Uterus (tissue), 4 donors: ENCODE data around the gene ZNF101. TPM values are rescaled to one million over a fixed set of nuclear protein-coding genes. Genes with fewer than 3 reads are reported as not detected.

Experiments
- DNase-seq, 2 donors: peaks; one replicate each; pipeline ENCODE4 v3.0.0-alpha.2; 2019 to 2020
- H3K27ac ChIP-seq, 2 donors: fragments of 200-600 bp; sonication (generic); 1 replicate in 1 of 2; 2 replicates in 1 of 2; pipeline ENCODE4 v1.5.1; 2016 to 2018
- H3K27me3 ChIP-seq, 2 donors: fragments of 200-600 bp; sonication (generic); one replicate each; pipeline ENCODE4 v1.5.1; 2018 to 2019; ENCODE audit warnings: control low read depth in 1 of 2
- H3K36me3 ChIP-seq, 2 donors: fragments of 200-600 bp; sonication (generic); one replicate each; pipeline ENCODE4 v1.5.1; 2019; ENCODE audit warnings: control low read depth in 1 of 2
- H3K4me1 ChIP-seq, 2 donors: fragments of 200-600 bp; sonication (generic); one replicate each; pipeline ENCODE4 v1.5.1; 2018 to 2019; ENCODE audit warnings: control low read depth in 1 of 2
- H3K4me3 ChIP-seq, 2 donors: fragments of 200-600 bp; sonication (generic); 1 replicate in 1 of 2; 2 replicates in 1 of 2; pipeline ENCODE4 v1.5.1; 2018 to 2019; ENCODE audit warnings: mild to moderate bottlenecking in 1 of 2
- H3K9me3 ChIP-seq, 2 donors: fragments of 200-600 bp; sonication (generic); one replicate each; pipeline ENCODE4 v1.5.1; 2019; ENCODE audit warnings: control low read depth in 1 of 2
- POLR2A ChIP-seq, 2 donors: fragments of 450-650 bp; IDR thresholded peaks; one replicate each; pipeline ENCODE4 v1.6.1; 2016; ENCODE audit warnings: antibody characterized with exemption in 2 of 2, mild to moderate bottlenecking in 1 of 2, moderate library complexity in 1 of 2
- intact Hi-C: fragments of 100-400 bp; cut with DNase I; formaldehyde crosslinking; loops from one replicate; pipeline ENCODE4 v1.15.1; 2023; ENCODE audit warnings: low total_unique reads
- total RNA-seq, 4 donors: library from RNA; depleted of rRNA in 3 of 4; stranded (reverse); fragments of >200 nt in 3 of 4; gene quantifications; one replicate each; pipeline versions ENCODE4 v1.1.0 to v1.2.4, GENCODE V29; 2014 to 2023
- TF ChIP-seq, protein P1 (sequence below), 4 experiments: fragments of 200-600 bp in 2 of 4; fragments of 450-650 bp in 2 of 4; sonication (generic) in 2 of 4; IDR thresholded peaks; one replicate each; pipeline ENCODE4 v1.5.1; 2016 to 2019; ENCODE audit warnings: antibody characterized with exemption in 4 of 4, mild to moderate bottlenecking in 2 of 4, moderate library complexity in 1 of 4
- donor health status: DM: yes; HTN: yes; CAD: no.

Gene ZNF101
- total RNA-seq, 4 donors from 2014 or later, result 1.5 to 12.3 (median 9.9) TPM

DNA sequence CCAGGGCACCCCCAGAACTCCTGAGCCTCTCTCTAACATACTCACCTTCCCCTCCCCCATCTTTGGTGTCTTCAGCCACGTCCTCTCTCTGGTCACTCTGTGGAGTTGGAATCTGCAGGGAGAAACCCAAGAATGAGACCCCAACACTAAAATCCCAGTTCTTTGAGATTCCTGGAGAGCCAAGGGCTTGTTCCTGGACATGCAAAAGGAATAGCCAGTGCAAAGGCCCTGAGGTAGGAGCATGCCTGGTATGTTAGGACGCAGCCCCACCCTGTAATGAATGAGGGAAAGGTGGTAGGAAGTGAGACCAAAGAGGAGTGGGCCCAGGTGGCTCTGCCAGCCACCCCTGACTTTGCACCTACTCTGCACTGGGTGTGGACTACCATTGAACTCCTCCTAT lies 38.2 kb upstream of the ZNF101 start:
- Histone ChIP-seq H3K27ac (no peak overlapping the region), H3K9me3 (no peaks in the 10 kb centered on the region), H3K4me1 (peaks cover 0 to 6% of the 10 kb centered on the region in 2 donors), H3K27me3 (peaks cover 0 to 4% of the 10 kb centered on the region in 2 donors), H3K36me3 (no peaks in the 10 kb centered on the region), H3K4me3 (no peak overlapping the region)
- DNase-seq, result no peak
- no peak for TF ChIP-seq POLR2A (IDR thresholded peaks at IDR 0.05)
- TF ChIP-seq, protein P1, sequence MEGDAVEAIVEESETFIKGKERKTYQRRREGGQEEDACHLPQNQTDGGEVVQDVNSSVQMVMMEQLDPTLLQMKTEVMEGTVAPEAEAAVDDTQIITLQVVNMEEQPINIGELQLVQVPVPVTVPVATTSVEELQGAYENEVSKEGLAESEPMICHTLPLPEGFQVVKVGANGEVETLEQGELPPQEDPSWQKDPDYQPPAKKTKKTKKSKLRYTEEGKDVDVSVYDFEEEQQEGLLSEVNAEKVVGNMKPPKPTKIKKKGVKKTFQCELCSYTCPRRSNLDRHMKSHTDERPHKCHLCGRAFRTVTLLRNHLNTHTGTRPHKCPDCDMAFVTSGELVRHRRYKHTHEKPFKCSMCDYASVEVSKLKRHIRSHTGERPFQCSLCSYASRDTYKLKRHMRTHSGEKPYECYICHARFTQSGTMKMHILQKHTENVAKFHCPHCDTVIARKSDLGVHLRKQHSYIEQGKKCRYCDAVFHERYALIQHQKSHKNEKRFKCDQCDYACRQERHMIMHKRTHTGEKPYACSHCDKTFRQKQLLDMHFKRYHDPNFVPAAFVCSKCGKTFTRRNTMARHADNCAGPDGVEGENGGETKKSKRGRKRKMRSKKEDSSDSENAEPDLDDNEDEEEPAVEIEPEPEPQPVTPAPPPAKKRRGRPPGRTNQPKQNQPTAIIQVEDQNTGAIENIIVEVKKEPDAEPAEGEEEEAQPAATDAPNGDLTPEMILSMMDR (IDR thresholded peaks at IDR 0.05), result no peak
- intact Hi-C loops, result no loop called here

DNA sequence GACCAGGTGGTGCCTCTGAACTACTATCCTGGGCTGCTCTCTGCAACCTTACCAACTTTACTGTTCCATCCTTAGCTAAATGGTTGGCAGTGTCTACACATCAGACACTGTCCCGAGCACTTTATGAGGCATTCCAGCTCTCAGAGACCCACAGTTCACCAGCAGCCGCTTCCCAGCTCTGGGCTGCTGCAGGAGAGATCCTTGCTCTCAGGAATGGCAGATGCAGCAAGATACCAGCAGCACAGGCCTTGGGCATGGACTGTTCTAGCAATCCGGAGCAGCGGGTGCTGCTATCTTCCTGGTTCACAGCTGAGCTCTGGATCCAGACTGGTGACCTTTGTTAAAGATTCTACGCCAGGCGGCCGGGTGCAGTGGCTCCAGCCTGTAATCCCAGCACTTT lies 37.3 kb upstream of the ZNF101 start:
- H3K27me3 ChIP-seq, result peaks cover 0 to 4% of the 10 kb centered on the region in 2 donors
- H3K36me3 ChIP-seq, result no peaks in the 10 kb centered on the region
- H3K4me1 ChIP-seq, result peaks cover 0 to 6% of the 10 kb centered on the region in 2 donors
- H3K4me3 ChIP-seq, result no peak overlapping the region
- no peak for DNase-seq
- TF ChIP-seq, protein P1 (IDR thresholded peaks at IDR 0.05), result no peak
- H3K27ac ChIP-seq, result no peak overlapping the region
- no peaks in the 10 kb centered on the region for H3K9me3 ChIP-seq
- intact Hi-C loops, result no loop called here

DNA sequence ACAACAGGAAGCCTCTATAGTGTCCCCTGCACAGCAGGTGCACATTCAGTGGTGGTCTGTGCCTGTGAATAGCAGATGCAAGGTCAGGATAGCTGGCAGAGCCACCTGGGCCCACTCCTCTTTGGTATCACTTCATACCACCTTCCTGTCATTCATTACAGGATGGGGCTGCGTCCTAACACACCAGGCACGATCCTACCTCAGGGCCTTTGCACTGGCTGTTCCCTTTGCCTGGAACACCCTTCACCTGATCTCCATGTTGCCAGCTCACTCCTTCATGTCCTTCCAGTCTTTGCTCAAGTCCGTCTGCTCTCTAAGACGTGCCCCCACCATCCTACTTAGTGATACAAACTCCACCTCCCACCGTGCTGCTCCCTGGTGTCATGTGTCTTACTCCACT lies 36.0 kb upstream of the ZNF101 start:
- Histone ChIP-seq H3K4me3 (no peak overlapping the region), H3K36me3 (no peaks in the 10 kb centered on the region), H3K4me1 (peaks cover 0 to 6% of the 10 kb centered on the region in 2 donors), H3K27ac (no peak overlapping the region), H3K27me3 (peaks cover 0 to 4% of the 10 kb centered on the region in 2 donors), H3K9me3 (no peaks in the 10 kb centered on the region)
- TF ChIP-seq, protein P1 (IDR thresholded peaks at IDR 0.05), result no peak
- TF ChIP-seq POLR2A (IDR thresholded peaks at IDR 0.05), result no peak
- intact Hi-C loops, result no loop called here
- no peak for DNase-seq

DNA sequence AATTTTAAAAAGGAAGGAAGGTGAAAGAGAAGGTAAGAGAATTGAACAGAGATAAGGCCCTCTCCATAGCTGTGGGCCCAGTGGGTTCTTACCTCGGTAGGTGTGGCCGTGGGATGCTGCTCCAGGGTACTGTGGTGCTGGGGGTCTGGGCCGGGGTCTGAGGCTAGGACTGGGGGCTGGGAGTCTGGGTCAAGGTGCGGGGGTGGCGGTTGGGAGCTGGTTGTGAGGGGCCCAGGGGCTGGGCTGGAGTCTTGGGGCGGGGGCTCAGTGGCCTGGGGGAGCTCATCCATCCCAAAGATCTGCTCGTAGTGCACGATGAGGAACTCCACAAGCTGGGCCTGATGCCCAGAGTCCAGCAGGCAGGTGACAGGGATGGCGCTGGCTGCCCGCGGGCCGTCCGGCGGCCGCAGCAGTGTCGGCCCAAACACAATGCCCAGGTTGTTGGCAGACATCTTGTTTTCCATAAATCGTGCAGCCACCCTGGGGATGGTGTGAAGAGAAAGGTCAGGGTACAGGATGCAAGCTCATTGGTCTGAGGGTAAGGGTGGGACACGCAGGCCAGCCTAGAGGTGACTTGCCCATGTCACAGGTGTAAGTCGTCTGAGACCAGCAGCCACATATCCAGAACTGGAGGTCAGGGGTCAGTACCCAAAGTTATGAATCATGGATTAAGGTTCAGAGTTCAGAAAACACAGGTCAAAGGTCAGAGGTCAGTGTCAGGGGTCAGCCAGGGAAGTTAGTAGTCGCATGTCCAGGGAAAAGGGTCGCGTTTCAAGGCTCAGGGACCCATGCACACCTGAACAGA lies 34.7 kb upstream of the ZNF101 start:
- H3K4me3 ChIP-seq, result no peak overlapping the region
- no peaks in the 10 kb centered on the region for H3K4me1 ChIP-seq
- TF ChIP-seq, protein P1 (IDR thresholded peaks at IDR 0.05), result no peak
- no peak for TF ChIP-seq POLR2A (IDR thresholded peaks at IDR 0.05)
- peak in 1 of 2 donors; percentile 18 for DNase-seq
- intact Hi-C loops, result no loop called here
- no peaks in the 10 kb centered on the region for H3K27me3 ChIP-seq
- no peaks in the 10 kb centered on the region for H3K36me3 ChIP-seq
- no peak overlapping the region for H3K27ac ChIP-seq
- H3K9me3 ChIP-seq, result no peaks in the 10 kb centered on the region

DNA sequence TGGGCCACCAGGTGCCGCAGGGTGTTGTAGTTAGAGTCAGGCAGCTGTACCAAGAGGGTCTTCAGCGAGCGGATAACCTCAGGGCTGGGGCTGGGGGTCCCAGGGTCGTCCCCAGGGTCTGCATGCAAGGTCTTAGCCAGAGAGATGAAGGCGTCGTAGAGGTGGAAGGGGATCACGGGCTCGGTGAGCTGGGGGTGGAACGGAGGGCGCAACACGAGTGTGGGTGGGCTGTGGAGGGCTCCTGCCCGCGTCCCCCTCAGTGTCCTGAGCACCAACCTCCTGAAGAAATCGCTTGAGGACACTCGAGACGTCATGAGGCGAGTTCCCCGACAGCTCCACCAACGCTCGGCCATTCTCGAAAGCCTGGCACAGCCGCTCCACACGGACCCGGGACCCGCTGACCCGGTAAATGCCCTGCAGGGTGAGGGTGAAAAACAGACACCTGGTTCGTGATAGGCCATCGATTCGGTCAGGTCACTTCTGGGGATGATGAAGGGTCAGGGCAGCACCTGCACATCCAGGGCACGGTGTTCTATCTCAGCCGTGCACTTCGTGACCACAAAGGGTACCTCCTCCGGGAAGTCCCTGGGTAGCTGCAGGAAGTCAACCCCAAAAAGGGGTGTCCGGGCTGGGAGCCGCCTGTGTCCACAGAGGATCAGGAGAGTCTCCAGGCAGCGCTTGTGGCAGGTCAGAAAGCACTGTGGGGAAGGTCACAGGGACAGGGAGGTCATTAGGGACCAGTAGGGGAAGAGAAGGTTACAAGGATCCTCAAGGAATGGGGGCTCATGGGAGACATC lies 33.9 kb upstream of the ZNF101 start:
- no peak overlapping the region for H3K27ac ChIP-seq
- intact Hi-C loops, result no loop called here
- H3K4me1 ChIP-seq, result no peaks in the 10 kb centered on the region
- no peaks in the 10 kb centered on the region for H3K27me3 ChIP-seq
- no peaks in the 10 kb centered on the region for H3K9me3 ChIP-seq
- no peak overlapping the region for H3K4me3 ChIP-seq
- no peak for DNase-seq
- H3K36me3 ChIP-seq, result no peaks in the 10 kb centered on the region
- TF ChIP-seq, protein P1 (IDR thresholded peaks at IDR 0.05), result no peak
- TF ChIP-seq POLR2A (IDR thresholded peaks at IDR 0.05), result no peak
